Measurements from ENCODE around the gene CPNE9. TPM values are rescaled to one million over a fixed set of nuclear protein-coding genes. Genes with fewer than 3 reads are reported as not detected.

Gene CPNE9
- total RNA-seq, 1 experiment from 2014 or later = 3.5 TPM

GRCh38 chr3:9743548-9743947 lies 39.9 kb downstream of the CPNE9 start:
- Histone ChIP-seq H3T11ph (ENCODE audit: low read length) (no peak overlapping the region), H4K20me1 (ENCODE audit: control insufficient read depth, insufficient read depth, insufficient read length) (no peaks in the 10 kb centered on the region), H3K4ac (ENCODE audit: low read depth, low read length) (no peak overlapping the region), H3K27ac (ENCODE audit: insufficient read length, low read depth, low read length) (no peak overlapping the region), H3K27me3 (ENCODE audit: insufficient read depth, low read length) (no peaks in the 10 kb centered on the region), H2BK120ac (ENCODE audit: low read depth, low read length, poor library complexity, severe bottlenecking) (no peak overlapping the region), H3K9ac (ENCODE audit: extremely low read depth, insufficient read length, low read length) (no peak overlapping the region), H4K5ac (ENCODE audit: insufficient read length, low read depth, low read length) (no peak overlapping the region), H3K14ac (ENCODE audit: insufficient read depth, low read length) (no peak overlapping the region), H2BK20ac (ENCODE audit: low read depth, low read length, poor library complexity, severe bottlenecking) (no peak overlapping the region), H3K4me1 (ENCODE audit: insufficient read depth, low read length) (no peaks in the 10 kb centered on the region), H4K8ac (replicated peaks; ENCODE audit: insufficient read length, low read depth, low read length) (no peak overlapping the region), H2BK12ac (ENCODE audit: insufficient read length, low read depth, low read length) (no peak overlapping the region), H3K79me1 (ENCODE audit: insufficient read depth, low read depth, low read length, poor library complexity, severe bottlenecking) (no peaks in the 10 kb centered on the region), H2AK5ac (ENCODE audit: insufficient read length, low read length) (no peak overlapping the region), H2AFZ (ENCODE audit: low read length) (no peak overlapping the region), H3K23me2 (ENCODE audit: insufficient read length, low read depth, low read length, poor library complexity, severe bottlenecking) (no peaks in the 10 kb centered on the region), H3K9me3 (ENCODE audit: control insufficient read depth, low read depth, low read length) (no peaks in the 10 kb centered on the region), H2BK5ac (ENCODE audit: insufficient read length, low read length) (no peak overlapping the region), H2BK15ac (ENCODE audit: low read depth, low read length) (no peak overlapping the region), H3K18ac (ENCODE audit: insufficient read length, low read depth, low read length) (no peak overlapping the region), H3K79me2 (ENCODE audit: insufficient read depth, low read length) (no peaks in the 10 kb centered on the region), H3K4me2 (ENCODE audit: insufficient read depth, insufficient read length, low read length) (no peak overlapping the region), H4K91ac (ENCODE audit: insufficient read length, low read depth, low read length) (no peak overlapping the region), H3K23ac (ENCODE audit: insufficient read length, low read depth, low read length) (no peak overlapping the region), H3K56ac (ENCODE audit: insufficient read length, low read depth, low read length) (no peak overlapping the region)
- no peaks in the 10 kb centered on the region for H3K9me3 Mint-ChIP-seq
- peaks cover 64 to 100% (median 97%) of the 10 kb centered on the region in 3 experiments; a peak in 6 of 7 replicates for H3K36me3 Mint-ChIP-seq (ENCODE audit: insufficient read depth in 1 of 3, low read depth in 3 of 3)
- no peak overlapping the region for H3K27ac Mint-ChIP-seq
- no peak for TF ChIP-seq CTCF (conservative IDR thresholded peaks at IDR 0.05)
- no peaks in the 10 kb centered on the region for H3K27me3 Mint-ChIP-seq (ENCODE audit: low read depth)
- no peak overlapping the region for H3K4me3 Mint-ChIP-seq
- DNase-seq = no peak
- H3K4me1 Mint-ChIP-seq = no peaks in the 10 kb centered on the region
- no CpG with 5 or more reads among the region's 18 CpGs for WGBS (ENCODE audit: extremely low coverage, insufficient read length, low lambda C conversion rate)

Measured in H9 (cell line).